Measurements from ENCODE around the gene PPP1R15B. TPM values are rescaled to one million over a fixed set of nuclear protein-coding genes. Genes with fewer than 3 reads are reported as not detected.

The PPP1R15B gene
- polyA plus RNA-seq, 2 of the 4 experiments (the other 2 are of a cell fraction): 26.9 to 51.9 TPM

DNA sequence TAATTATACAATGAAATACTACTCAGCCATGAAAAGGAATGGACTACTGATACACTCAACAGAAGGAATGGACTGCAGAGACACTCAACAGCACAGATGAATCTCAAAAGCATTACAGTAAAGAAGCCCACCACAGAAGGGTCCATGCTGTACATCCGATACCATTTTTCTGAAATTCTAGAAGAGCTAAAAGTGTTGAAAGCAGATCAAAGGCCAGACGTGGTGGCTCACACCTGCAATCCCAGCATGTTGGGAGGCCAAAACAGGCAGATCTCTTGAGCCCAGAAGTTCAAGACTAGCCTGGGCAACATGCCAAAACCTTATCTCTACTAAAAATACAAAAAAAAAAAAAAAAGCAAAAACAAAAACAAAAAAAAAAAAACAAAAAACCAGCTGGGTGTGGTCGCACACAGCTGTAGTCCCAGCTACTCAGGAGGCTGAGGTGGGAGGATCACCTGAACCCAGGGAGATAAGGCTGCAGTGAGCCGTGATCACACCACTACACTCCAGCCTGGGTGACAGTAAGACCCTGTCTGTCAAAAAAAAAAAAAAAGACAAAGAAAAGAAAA lies 15.5 kb downstream of the PPP1R15B start:
- 92% methylated on average over 4 of the region's 4 CpGs for WGBS (ENCODE audit: missing lambda C conversion rate)
- peaks cover 4% of the 10 kb centered on the region; the same call in 2 of the 3 replicates for H3K4me1 ChIP-seq
- H3K9me3 ChIP-seq: no peaks in the 10 kb centered on the region
- FAIRE-seq: no peak
- TF ChIP-seq KDM1A (IDR thresholded peaks at IDR 0.05; ENCODE audit: low read depth): peak; percentile 49; the same call in 1 of the 2 replicates
- no peak for TF ChIP-seq KDM5A (IDR thresholded peaks at IDR 0.05)
- no peak overlapping the region for H3K4me2 ChIP-seq
- DNase-seq (ENCODE audit: low read depth in 1 of 2, low spot score in 1 of 2): no peak
- H3K27ac ChIP-seq: no peak overlapping the region
- H3K4me3 ChIP-seq: no peak overlapping the region
- ChIA-PET CTCF (interaction anchor here (0.9 to 5.4 kb wide), 8 partner anchors 9 to 233 kb away, joined by 3 to 83 read pairs (median 6); partner anchors contain the start of gene REN), POLR2A (interaction anchor here (0.6 to 0.7 kb wide), 2 partner anchors 20 to 244 kb away, joined by 3 read pairs; no protein-coding TSS in a partner anchor)
- no peak for ATAC-seq

GRCh38 chr1:204391629-204392028 lies 20.0 kb downstream of the PPP1R15B start:
- DNase-seq (ENCODE audit: low read depth in 1 of 2, low spot score in 1 of 2) (no peak), FAIRE-seq (no peak), ATAC-seq (no peak)
- Histone ChIP-seq H3K4me3 (no peak overlapping the region), H3K4me2 (no peak overlapping the region), H3K4me1 (no peaks in the 10 kb centered on the region), H3K27ac (no peak overlapping the region), H3K9me3 (no peaks in the 10 kb centered on the region)
- ChIA-PET CTCF (interaction anchor here (0.6 to 1.5 kb wide), 4 partner anchors 9 to 521 kb away, joined by 3 to 4 read pairs (median 3); no protein-coding TSS in a partner anchor), POLR2A (no interaction called here)
- TF ChIP-seq CBX8 (IDR thresholded peaks at IDR 0.05): no peak
- no peak for TF ChIP-seq ZSCAN20 (CRISPR knock-in tag; IDR thresholded peaks at IDR 0.05)
- no peak for TF ChIP-seq HOXA7 (CRISPR knock-in tag; IDR thresholded peaks at IDR 0.05)
- TF ChIP-seq HOXB13 (CRISPR knock-in tag; IDR thresholded peaks at IDR 0.05; ENCODE audit: low read depth): no peak
- TF ChIP-seq, protein P1, sequence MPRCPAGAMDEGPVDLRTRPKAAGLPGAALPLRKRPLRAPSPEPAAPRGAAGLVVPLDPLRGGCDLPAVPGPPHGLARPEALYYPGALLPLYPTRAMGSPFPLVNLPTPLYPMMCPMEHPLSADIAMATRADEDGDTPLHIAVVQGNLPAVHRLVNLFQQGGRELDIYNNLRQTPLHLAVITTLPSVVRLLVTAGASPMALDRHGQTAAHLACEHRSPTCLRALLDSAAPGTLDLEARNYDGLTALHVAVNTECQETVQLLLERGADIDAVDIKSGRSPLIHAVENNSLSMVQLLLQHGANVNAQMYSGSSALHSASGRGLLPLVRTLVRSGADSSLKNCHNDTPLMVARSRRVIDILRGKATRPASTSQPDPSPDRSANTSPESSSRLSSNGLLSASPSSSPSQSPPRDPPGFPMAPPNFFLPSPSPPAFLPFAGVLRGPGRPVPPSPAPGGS (IDR thresholded peaks at IDR 0.05): no peak
- no peak for TF ChIP-seq EP300 (IDR thresholded peaks at IDR 0.05)
- TF ChIP-seq PHF8 (IDR thresholded peaks at IDR 0.05; ENCODE audit: borderline replicate concordance, low read depth): no peak
- TF ChIP-seq HEYL (CRISPR knock-in tag; IDR thresholded peaks at IDR 0.05): no peak
- no peak for TF ChIP-seq NR3C1 (IDR thresholded peaks at IDR 0.05)
- TF ChIP-seq CHD2 (IDR thresholded peaks at IDR 0.05; ENCODE audit: low read length, partially characterized antibody): no peak
- TF ChIP-seq, protein P2, sequence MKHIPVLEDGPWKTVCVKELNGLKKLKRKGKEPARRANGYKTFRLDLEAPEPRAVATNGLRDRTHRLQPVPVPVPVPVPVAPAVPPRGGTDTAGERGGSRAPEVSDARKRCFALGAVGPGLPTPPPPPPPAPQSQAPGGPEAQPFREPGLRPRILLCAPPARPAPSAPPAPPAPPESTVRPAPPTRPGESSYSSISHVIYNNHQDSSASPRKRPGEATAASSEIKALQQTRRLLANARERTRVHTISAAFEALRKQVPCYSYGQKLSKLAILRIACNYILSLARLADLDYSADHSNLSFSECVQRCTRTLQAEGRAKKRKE (CRISPR knock-in tag; IDR thresholded peaks at IDR 0.05; ENCODE audit: low read depth): no peak
- TF ChIP-seq JUNB (IDR thresholded peaks at IDR 0.05): no peak
- no peak for TF ChIP-seq EHF (CRISPR knock-in tag; IDR thresholded peaks at IDR 0.05)
- TF ChIP-seq, protein P3, sequence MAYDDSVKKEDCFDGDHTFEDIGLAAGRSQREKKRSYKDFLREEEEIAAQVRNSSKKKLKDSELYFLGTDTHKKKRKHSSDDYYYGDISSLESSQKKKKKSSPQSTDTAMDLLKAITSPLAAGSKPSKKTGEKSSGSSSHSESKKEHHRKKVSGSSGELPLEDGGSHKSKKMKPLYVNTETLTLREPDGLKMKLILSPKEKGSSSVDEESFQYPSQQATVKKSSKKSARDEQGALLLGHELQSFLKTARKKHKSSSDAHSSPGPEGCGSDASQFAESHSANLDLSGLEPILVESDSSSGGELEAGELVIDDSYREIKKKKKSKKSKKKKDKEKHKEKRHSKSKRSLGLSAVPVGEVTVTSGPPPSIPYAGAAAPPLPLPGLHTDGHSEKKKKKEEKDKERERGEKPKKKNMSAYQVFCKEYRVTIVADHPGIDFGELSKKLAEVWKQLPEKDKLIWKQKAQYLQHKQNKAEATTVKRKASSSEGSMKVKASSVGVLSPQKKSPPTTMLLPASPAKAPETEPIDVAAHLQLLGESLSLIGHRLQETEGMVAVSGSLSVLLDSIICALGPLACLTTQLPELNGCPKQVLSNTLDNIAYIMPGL (CRISPR knock-in tag; IDR thresholded peaks at IDR 0.05; ENCODE audit: borderline replicate concordance): no peak
- TF ChIP-seq MAFK (IDR thresholded peaks at IDR 0.05; ENCODE audit: partially characterized antibody): no peak
- TF ChIP-seq FOXS1 (CRISPR knock-in tag; IDR thresholded peaks at IDR 0.05): no peak
- no peak for TF ChIP-seq NPAS2 (CRISPR knock-in tag; IDR thresholded peaks at IDR 0.05; ENCODE audit: borderline replicate concordance)
- TF ChIP-seq POLR2AphosphoS2 (conservative IDR thresholded peaks at IDR 0.05; ENCODE audit: low read length): no peak

Measured in A549 (cell line).